ENCODE measurements around the gene LRRC3C.

- TF ChIP-seq CTCF (IDR thresholded peaks at IDR 0.05; ENCODE audit: poor library complexity) (no peak), EZH2 (IDR thresholded peaks at IDR 0.05; ENCODE audit: borderline replicate concordance) (no peak)
Measured at GRCh38 chr17:39927101-39927928, at the start of gene LRRC3C, which contains the start of gene ORMDL3.

All from hepatocyte (in vitro differentiated cells).